ENCODE measurements around the gene FARP1. TPM values are rescaled to one million over a fixed set of nuclear protein-coding genes. Genes with fewer than 3 reads are reported as not detected.

Gene FARP1
- total and polyA plus RNA-seq, 2 of the 8 experiments (the other 6 are each of a cell fraction or from before 2014, with no cell fraction given) = 24.7 to 104 TPM

GRCh38 chr13:98363326-98363725 is 220.4 kb downstream of the FARP1 start (continued):
- TF ChIP-seq CHD7 (IDR thresholded peaks at IDR 0.05; ENCODE audit: insufficient replicate concordance, low read length) = no peak
- no peak for TF ChIP-seq SIRT6 (IDR thresholded peaks at IDR 0.05; ENCODE audit: low read length)
- TF ChIP-seq TAF7 (optimal IDR thresholded peaks at IDR 0.05; ENCODE audit: borderline replicate concordance, low read depth, low read length) = no peak
- no peak for TF ChIP-seq RXRA (IDR thresholded peaks at IDR 0.05; ENCODE audit: insufficient read depth, low read depth, low read length)

Measured in H1 (cell line).